ENCODE results near the gene ADCY6.

Gene ADCY6

GRCh38 chr12:48771588-48772112, 17.2 kb downstream of the ADCY6 start:
- no peak for DNase-seq
- no peak overlapping the region for H2BK120ac ChIP-seq (ENCODE audit: insufficient read depth, low read length, poor library complexity)
- no peak overlapping the region for H3K4ac ChIP-seq (ENCODE audit: low read depth, low read length)
- peaks cover 76 to 81% of the 10 kb centered on the region in 2 experiments for H3K36me3 ChIP-seq (ENCODE audit: control insufficient read depth in 1 of 2, insufficient read depth in 2 of 2, low read length in 2 of 2)
- no peaks in the 10 kb centered on the region for H3K79me2 ChIP-seq (ENCODE audit: control insufficient read depth, insufficient read depth, low read length, poor library complexity)
- no peaks in the 10 kb centered on the region for H3K79me1 ChIP-seq (ENCODE audit: low read length)
- WGBS (ENCODE audit: extremely low coverage, insufficient coverage, insufficient read length) = no CpG with 5 or more reads among the region's 13 CpGs
- H4K91ac ChIP-seq (ENCODE audit: low read depth, low read length) = no peak overlapping the region
- no peak overlapping the region for H4K12ac ChIP-seq (ENCODE audit: low read depth, low read length)
- no peak overlapping the region for H3K9ac ChIP-seq (ENCODE audit: low read length)
- H3K18ac ChIP-seq (ENCODE audit: low read length) = no peak overlapping the region
- no peak overlapping the region for H3K27ac ChIP-seq (ENCODE audit: low read depth, low read length)
- no peak overlapping the region for H3K4me3 ChIP-seq (ENCODE audit: low read depth, low read length)
- H2AFZ ChIP-seq (ENCODE audit: insufficient read depth, low read length, poor library complexity) = no peak overlapping the region
- H3K9me3 ChIP-seq (ENCODE audit: insufficient read depth, low read depth, low read length) = peaks cover 2% of the 10 kb centered on the region
- H2BK12ac ChIP-seq (ENCODE audit: low read length) = no peak overlapping the region
- H3K14ac ChIP-seq (ENCODE audit: low read length) = no peak overlapping the region
- no peak overlapping the region for H3K4me2 ChIP-seq (ENCODE audit: low read length)
- no peak overlapping the region for H3K23ac ChIP-seq (ENCODE audit: low read length)
- no peak overlapping the region for H2BK5ac ChIP-seq (ENCODE audit: low read depth, low read length, poor library complexity)
- H3K4me1 ChIP-seq (ENCODE audit: control insufficient read depth in 1 of 2, insufficient read depth in 2 of 2, low read length in 2 of 2) = no peaks in the 10 kb centered on the region
- H2AK5ac ChIP-seq (ENCODE audit: low read length) = no peak overlapping the region
- no peaks in the 10 kb centered on the region for H3K27me3 ChIP-seq (ENCODE audit: insufficient read depth, low read length)
- no peak overlapping the region for H4K8ac ChIP-seq (ENCODE audit: low read depth, low read length)

- Histone ChIP-seq H2BK12ac (ENCODE audit: low read length) (no peak overlapping the region), H3K27me3 (ENCODE audit: insufficient read depth, low read length) (no peaks in the 10 kb centered on the region), H4K12ac (ENCODE audit: low read depth, low read length) (no peak overlapping the region), H3K14ac (ENCODE audit: low read length) (no peak overlapping the region), H4K91ac (ENCODE audit: low read depth, low read length) (no peak overlapping the region), H3K4me1 (ENCODE audit: control insufficient read depth in 1 of 2, insufficient read depth in 2 of 2, low read length in 2 of 2) (peaks cover 0 to 2% of the 10 kb centered on the region in 2 experiments), H2BK120ac (ENCODE audit: insufficient read depth, low read length, poor library complexity) (no peak overlapping the region), H2BK5ac (ENCODE audit: low read depth, low read length, poor library complexity) (no peak overlapping the region), H3K18ac (ENCODE audit: low read length) (no peak overlapping the region), H3K79me2 (ENCODE audit: control insufficient read depth, insufficient read depth, low read length, poor library complexity) (no peaks in the 10 kb centered on the region), H3K4ac (ENCODE audit: low read depth, low read length) (no peak overlapping the region), H4K8ac (ENCODE audit: low read depth, low read length) (no peak overlapping the region), H3K27ac (ENCODE audit: low read depth, low read length) (no peak overlapping the region), H3K4me2 (ENCODE audit: low read length) (no peak overlapping the region), H3K79me1 (ENCODE audit: low read length) (no peaks in the 10 kb centered on the region), H2AK5ac (ENCODE audit: low read length) (no peak overlapping the region), H3K9me3 (ENCODE audit: insufficient read depth, low read depth, low read length) (peaks cover 2% of the 10 kb centered on the region), H2AFZ (ENCODE audit: insufficient read depth, low read length, poor library complexity) (no peak overlapping the region), H3K4me3 (ENCODE audit: low read depth, low read length) (no peak overlapping the region), H3K9ac (ENCODE audit: low read length) (no peak overlapping the region), H3K36me3 (ENCODE audit: control insufficient read depth in 1 of 2, insufficient read depth in 2 of 2, low read length in 2 of 2) (peaks cover 72 to 80% of the 10 kb centered on the region in 2 experiments), H3K23ac (ENCODE audit: low read length) (no peak overlapping the region)
- WGBS (ENCODE audit: extremely low coverage, insufficient coverage, insufficient read length) = no CpG with 5 or more reads among the region's 10 CpGs
- DNase-seq = no peak
These were observed 18.1 kb downstream of the ADCY6 start for GRCh38 chr12:48770756-48771155.

GRCh38 chr12:48768736-48769135, 20.2 kb downstream of the ADCY6 start:
- Histone ChIP-seq H3K79me1 (ENCODE audit: low read length) (no peaks in the 10 kb centered on the region), H3K9me3 (ENCODE audit: insufficient read depth, low read depth, low read length) (no peaks in the 10 kb centered on the region), H3K18ac (ENCODE audit: low read length) (no peak overlapping the region), H4K8ac (ENCODE audit: low read depth, low read length) (no peak overlapping the region), H2AK5ac (ENCODE audit: low read length) (no peak overlapping the region), H4K91ac (ENCODE audit: low read depth, low read length) (no peak overlapping the region), H3K9ac (ENCODE audit: low read length) (no peak overlapping the region), H2BK5ac (ENCODE audit: low read depth, low read length, poor library complexity) (no peak overlapping the region), H3K79me2 (ENCODE audit: control insufficient read depth, insufficient read depth, low read length, poor library complexity) (no peaks in the 10 kb centered on the region), H3K4me3 (ENCODE audit: low read depth, low read length) (no peak overlapping the region), H2BK120ac (ENCODE audit: insufficient read depth, low read length, poor library complexity) (no peak overlapping the region), H4K12ac (ENCODE audit: low read depth, low read length) (no peak overlapping the region), H3K4ac (ENCODE audit: low read depth, low read length) (no peak overlapping the region), H3K4me2 (ENCODE audit: low read length) (no peak overlapping the region), H2AFZ (ENCODE audit: insufficient read depth, low read length, poor library complexity) (no peak overlapping the region), H2BK12ac (ENCODE audit: low read length) (no peak overlapping the region), H3K14ac (ENCODE audit: low read length) (no peak overlapping the region), H3K27me3 (ENCODE audit: insufficient read depth, low read length) (no peaks in the 10 kb centered on the region), H3K27ac (ENCODE audit: low read depth, low read length) (no peak overlapping the region), H3K36me3 (ENCODE audit: control insufficient read depth in 1 of 2, insufficient read depth in 2 of 2, low read length in 2 of 2) (peaks cover 54 to 68% of the 10 kb centered on the region in 2 experiments), H3K23ac (ENCODE audit: low read length) (no peak overlapping the region), H3K4me1 (ENCODE audit: control insufficient read depth in 1 of 2, insufficient read depth in 2 of 2, low read length in 2 of 2) (peaks cover 0 to 2% of the 10 kb centered on the region in 2 experiments)
- no peak for DNase-seq
- WGBS (ENCODE audit: extremely low coverage, insufficient coverage, insufficient read length) = no CpG with 5 or more reads among the region's 9 CpGs

- Histone ChIP-seq H3K4me2 (ENCODE audit: low read length) (no peak overlapping the region), H2BK120ac (ENCODE audit: insufficient read depth, low read length, poor library complexity) (no peak overlapping the region), H3K79me2 (ENCODE audit: control insufficient read depth, insufficient read depth, low read length, poor library complexity) (no peaks in the 10 kb centered on the region), H3K4ac (ENCODE audit: low read depth, low read length) (no peak overlapping the region), H3K27me3 (ENCODE audit: insufficient read depth, low read length) (no peaks in the 10 kb centered on the region), H3K9me3 (ENCODE audit: insufficient read depth, low read depth, low read length) (no peaks in the 10 kb centered on the region), H3K79me1 (ENCODE audit: low read length) (no peaks in the 10 kb centered on the region), H3K27ac (ENCODE audit: low read depth, low read length) (no peak overlapping the region), H4K8ac (ENCODE audit: low read depth, low read length) (no peak overlapping the region), H3K9ac (ENCODE audit: low read length) (no peak overlapping the region), H2AK5ac (ENCODE audit: low read length) (no peak overlapping the region), H2BK12ac (ENCODE audit: low read length) (no peak overlapping the region), H3K4me1 (ENCODE audit: control insufficient read depth in 1 of 2, insufficient read depth in 2 of 2, low read length in 2 of 2) (peaks cover 0 to 2% of the 10 kb centered on the region in 2 experiments), H2BK5ac (ENCODE audit: low read depth, low read length, poor library complexity) (no peak overlapping the region), H3K4me3 (ENCODE audit: low read depth, low read length) (no peak overlapping the region), H3K14ac (ENCODE audit: low read length) (no peak overlapping the region), H3K36me3 (ENCODE audit: control insufficient read depth in 1 of 2, insufficient read depth in 2 of 2, low read length in 2 of 2) (peaks cover 48 to 62% of the 10 kb centered on the region in 2 experiments), H3K18ac (ENCODE audit: low read length) (no peak overlapping the region), H2AFZ (ENCODE audit: insufficient read depth, low read length, poor library complexity) (no peak overlapping the region), H4K91ac (ENCODE audit: low read depth, low read length) (no peak overlapping the region), H4K12ac (ENCODE audit: low read depth, low read length) (no peak overlapping the region), H3K23ac (ENCODE audit: low read length) (no peak overlapping the region)
- DNase-seq = no peak
- WGBS (ENCODE audit: extremely low coverage, insufficient coverage, insufficient read length) = no CpG with 5 or more reads among the region's 2 CpGs
These were observed 20.7 kb downstream of the ADCY6 start for GRCh38 chr12:48768147-48768546.
